Hepatic stellate cell (primary cell): ENCODE data around the gene KCNK17.

Experiments used
- DNase-seq: peaks from one replicate; pipeline ENCODE4 v3.0.0; 2011; ENCODE audit warnings: low spot score

The KCNK17 gene

DNA sequence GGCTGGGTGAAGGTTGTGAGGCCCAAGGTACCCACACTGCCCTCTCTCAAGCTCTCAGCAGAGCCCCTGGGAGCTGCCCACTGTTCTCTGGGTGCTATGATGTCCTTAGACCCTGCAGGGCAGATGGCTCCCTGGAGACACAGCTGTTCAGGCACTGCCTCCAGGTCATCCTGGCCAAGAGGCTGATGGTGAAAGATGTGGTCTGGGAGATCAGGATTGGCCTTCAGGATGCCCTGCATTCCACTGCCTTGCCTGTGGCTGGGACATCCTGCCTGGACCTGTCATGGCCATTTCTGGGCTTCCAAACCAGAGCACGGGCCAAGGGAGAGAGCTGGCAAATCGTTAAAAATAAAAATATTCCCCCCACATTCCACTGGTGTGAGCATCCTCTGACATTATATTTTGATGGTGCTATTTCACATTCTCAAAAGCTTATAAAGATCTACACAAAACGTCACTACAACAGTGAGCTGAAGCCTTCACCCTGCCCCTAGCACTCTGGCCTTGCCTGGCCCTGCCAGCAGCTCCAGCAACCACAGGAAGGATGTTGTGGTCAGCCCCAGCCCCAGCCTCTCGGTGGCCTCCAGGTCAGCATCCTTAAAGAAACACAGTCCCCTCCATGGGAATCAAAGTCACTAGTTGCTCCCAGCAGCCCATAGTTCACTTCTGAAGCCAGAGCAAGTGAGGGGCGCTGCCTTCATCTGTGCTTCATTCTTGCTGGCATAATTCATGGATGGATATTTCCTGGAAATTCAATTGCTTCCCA lies 21.7 kb upstream of the KCNK17 start:
- DNase-seq: peak; percentile 49

GRCh38 chr6:39333644-39334438 lies 19.6 kb upstream of the KCNK17 start:
- no peak for DNase-seq

GRCh38 chr6:39330476-39330875 lies 16.3 kb upstream of the KCNK17 start:
- DNase-seq: no peak

DNA sequence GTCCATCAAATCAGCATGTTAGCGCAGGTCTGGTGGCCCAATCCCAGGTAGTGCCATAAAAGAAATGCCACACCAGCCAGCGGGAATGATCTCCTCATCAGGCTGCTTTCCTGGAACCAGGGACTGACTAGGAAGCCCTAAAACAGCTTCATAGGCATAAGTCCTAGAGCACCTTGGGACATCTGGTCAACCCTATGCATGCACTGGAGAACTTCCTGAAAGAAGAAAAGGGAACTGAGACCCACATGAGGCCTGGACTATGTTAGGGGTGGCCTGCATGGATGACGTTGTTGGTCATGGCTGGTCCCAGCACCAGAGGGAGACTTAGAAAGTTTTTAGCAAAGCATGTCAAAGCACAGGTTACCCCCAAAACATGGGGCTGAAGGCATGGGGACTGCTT lies 15.8 kb upstream of the KCNK17 start:
- DNase-seq: no peak

DNA sequence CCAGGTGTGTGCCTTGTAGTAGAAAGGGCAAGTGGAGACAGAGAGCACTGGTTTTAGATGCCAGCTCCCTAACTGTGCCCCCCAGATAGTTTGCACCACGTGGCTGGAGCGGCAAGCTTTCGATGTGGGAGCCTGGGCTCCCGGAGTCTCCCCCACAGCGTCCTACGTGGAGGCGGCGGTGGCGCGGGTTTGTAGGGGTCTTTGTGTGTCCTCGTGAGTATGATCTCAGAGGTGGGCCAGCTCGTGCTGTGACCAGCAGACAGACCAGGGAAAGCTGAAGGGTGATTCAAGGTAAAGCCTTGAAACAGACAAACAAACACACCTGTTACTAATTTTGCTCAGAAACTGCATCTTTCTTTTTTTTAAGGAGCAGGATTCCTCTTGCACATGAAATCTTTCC lies 13.8 kb upstream of the KCNK17 start:
- no peak for DNase-seq

- DNase-seq: no peak
Observed at GRCh38 chr6:39327507-39327906, 13.3 kb upstream of the KCNK17 start.

GRCh38 chr6:39322306-39322850 lies 8.2 kb upstream of the KCNK17 start, which contains the start of gene KCNK16:
Gene KCNK16, minus strand, starts transcription at chr6:39322702. Its CDS starts 162 bp downstream, at chr6:39322540.
- no peak for DNase-seq

- no peak for DNase-seq
Observed at GRCh38 chr6:39321761-39322160, 7.5 kb upstream of the KCNK17 start.

GRCh38 chr6:39320363-39320984 lies 6.3 kb upstream of the KCNK17 start:
- DNase-seq: no peak

DNA sequence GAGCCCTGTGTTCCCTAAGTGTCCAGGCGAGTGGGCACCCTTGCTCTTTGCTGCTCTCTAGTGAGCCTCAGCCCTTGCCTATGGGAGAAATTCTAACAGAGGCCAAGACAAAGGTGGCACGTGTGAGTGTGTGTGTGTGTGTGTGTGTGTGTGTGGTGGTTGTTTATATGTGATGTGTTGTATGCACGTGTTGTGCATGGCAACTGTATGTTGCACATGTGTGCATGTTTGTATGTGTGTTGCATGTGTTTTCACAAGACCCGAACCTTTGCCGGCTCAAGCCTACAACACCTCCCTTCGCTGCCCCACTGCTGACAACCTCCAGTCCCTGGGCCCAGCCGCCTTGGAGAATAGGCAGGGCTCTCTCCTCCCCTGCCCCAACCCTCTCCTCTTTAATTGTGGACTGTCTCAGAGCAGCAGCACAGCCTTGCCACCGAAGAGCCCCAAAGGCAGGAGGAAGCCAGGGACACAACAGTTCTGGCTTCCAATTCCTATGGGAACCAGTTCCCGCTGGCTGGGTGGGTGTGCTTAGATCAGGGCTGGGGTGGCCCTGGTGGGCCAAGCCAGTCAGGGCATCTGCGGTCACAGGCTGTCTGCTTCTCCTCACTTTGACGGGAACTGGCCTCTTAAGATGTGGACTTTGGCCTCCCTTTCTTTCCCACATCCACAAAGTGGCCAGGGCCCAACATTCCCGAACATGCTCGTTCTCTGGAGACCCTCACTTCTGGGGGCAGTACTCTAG lies 5.6 kb upstream of the KCNK17 start:
- DNase-seq: no peak

DNA sequence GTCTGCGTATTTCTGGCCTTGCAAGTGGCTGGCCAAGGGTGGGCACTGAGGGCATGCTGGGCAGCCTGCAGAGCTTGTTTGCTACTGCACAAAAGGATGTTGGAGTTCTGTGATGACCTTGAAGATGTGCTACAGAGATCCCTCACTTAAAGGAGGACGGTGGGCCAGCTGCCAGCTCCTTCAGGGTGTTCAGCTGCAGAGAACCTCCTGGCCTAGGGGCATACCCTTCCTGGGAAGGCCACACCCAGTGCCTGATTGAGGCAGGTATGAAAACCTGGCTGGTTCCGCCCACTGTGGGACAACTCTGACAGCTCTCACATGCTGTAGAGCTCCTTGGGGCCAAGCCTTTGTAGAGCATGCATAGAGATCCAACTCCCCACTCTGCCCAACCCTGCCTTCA lies 3.0 kb upstream of the KCNK17 start:
- DNase-seq: no peak

DNA sequence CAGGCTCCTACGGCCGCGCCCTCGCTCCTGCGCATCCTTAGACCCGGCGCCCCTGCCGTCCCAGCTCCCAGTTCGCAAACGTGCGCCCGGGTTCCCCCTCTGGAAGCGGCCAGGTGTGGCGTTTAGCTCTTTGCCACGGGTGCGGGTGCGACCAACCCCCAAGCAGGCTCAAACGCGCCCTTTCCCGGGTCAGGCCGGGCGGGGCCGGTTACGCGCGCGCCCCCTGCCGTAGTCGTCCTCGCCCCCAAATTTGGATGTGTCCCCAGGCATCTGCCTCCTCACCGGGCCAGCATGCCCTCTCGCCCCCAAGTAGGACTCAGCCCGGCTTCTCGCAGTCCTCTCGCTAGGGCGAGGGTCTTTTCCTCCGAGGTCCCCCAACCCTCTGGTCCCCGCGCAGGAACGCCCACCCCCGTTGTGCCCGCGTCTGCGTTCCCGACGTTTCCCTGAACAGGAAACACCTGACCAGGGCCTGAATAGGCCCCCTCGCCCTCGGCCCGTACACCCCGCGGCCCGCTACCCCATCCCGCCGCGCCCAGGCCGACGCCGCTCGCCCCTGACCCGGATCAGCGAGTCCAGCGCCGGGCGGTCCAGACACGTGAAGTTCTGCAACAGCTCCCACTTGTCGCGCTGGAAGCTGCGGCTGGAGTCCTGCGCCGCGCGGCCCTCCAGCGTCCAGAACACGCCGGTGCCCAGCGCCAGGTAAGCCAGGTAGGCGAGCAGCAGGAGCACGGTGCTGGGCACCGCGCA lies 520 bp downstream of the KCNK17 start:
- no peak for DNase-seq

- no peak for DNase-seq
Observed at GRCh38 chr6:39312912-39313525, 1.2 kb downstream of the KCNK17 start.

- DNase-seq: no peak
Observed at GRCh38 chr6:39310542-39310941, 3.7 kb downstream of the KCNK17 start.

DNA sequence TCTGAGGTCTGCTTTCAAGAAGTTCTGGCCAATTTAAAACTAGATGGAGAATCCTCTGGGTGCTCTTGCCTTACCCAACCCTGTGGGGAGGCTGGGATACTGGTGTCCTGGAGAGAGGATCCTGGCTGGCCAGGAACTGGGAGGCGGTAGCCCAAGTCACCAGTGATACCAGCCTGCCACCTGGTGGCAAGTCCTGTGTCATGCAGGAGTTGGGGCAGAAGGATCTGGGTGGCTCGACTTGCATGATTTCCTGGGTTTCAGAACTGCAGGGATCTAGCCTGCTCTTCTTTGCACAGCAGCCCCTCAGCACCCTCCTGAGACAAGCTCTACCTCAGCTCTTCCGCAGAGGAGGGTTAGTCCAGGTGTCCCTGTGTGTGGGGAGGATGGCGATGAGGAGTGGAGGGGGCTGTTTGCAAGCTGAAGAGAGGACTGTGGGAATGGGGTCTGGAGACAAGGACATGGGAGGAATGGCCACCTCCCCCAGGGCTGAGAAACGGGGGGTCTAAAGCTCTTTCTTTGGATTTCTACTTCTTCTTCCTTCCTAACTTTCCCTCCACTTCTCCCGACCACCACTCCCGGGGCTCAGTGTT lies 4.2 kb downstream of the KCNK17 start:
- DNase-seq: peak; percentile 93

GRCh38 chr6:39307462-39307861 lies 6.8 kb downstream of the KCNK17 start:
- DNase-seq: no peak

GRCh38 chr6:39304951-39305350 lies 9.3 kb downstream of the KCNK17 start:
- no peak for DNase-seq

DNA sequence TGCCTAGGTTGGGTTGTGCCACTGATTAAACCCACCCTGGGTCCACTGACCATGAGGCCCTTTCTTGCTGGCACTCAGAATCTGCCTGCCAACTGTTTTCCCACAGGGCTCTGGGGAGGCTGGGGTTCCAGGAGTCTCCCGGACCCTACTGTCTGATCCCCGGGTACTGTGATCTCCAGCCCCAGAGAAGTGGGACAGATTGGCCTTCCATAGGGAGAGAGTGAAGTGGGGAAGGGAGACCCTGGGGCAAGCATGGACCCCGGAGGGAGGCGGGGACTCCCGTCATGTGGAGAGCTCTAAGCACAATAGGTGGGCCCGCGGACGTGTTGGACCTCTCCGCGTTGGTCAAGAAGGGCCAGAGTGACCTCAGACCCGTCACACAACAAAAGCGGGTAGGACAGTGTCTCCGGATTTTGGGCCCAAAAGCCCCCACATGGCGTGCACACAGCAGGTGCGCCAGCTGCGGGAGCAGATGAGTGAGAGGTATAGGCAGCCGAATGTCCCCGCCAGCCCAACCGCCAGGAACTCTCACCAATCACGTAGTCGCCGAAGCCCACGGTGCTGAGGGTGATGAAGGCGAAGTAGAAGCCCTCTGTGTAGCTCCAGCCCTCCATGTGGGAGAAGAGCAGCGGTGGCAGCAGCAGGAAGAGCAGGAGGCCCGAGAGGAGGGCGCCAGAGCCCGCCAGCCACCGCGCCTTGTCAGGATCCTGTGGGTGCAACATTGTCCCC lies 10.6 kb downstream of the KCNK17 start:
- DNase-seq: no peak

GRCh38 chr6:39302669-39303424 lies 11.4 kb downstream of the KCNK17 start:
- DNase-seq: peak; percentile 87
